Stomach (tissue), 9 donors: ENCODE measurements around the gene POLE3. TPM values are rescaled to one million over a fixed set of nuclear protein-coding genes. Genes with fewer than 3 reads are reported as not detected.
"Not testable (repeated sequence)": the region's sequence is repeated elsewhere in the genome, so short reads cannot be mapped to it uniquely, and the experiment has no call there.

Source experiments
- DNase-seq, 2 donors: peaks; one replicate each; pipeline versions ENCODE4 v3.0.0 to v3.0.0-alpha.2; 2013 to 2019
- H3K27ac ChIP-seq, 5 donors: fragments of 200-600 bp in 4 of 5; sonication (generic) in 4 of 5; one replicate each; pipeline ENCODE4 v1.5.1; 2013 to 2019; ENCODE audit warnings: mild to moderate bottlenecking in 1 of 5, moderate library complexity in 1 of 5
- H3K27me3 ChIP-seq, 3 donors: fragments of 200-600 bp; sonication (generic); one replicate each; pipeline ENCODE4 v1.5.1; 2017 to 2019; ENCODE audit warnings: mixed run types in 1 of 3
- H3K36me3 ChIP-seq, 4 donors: fragments of 200-600 bp; sonication (generic); 1 replicate in 3 of 4; 2 replicates in 1 of 4; pipeline ENCODE4 v1.5.1; 2016 to 2019
- H3K4me1 ChIP-seq, 4 donors: fragments of 200-600 bp; sonication (generic); one replicate each; pipeline ENCODE4 v1.5.1; 2016 to 2019
- H3K4me3 ChIP-seq, 4 donors: fragments of 200-600 bp; sonication (generic) in 3 of 4; one replicate each; pipeline ENCODE4 v1.5.1; 2016 to 2019; ENCODE audit warnings: mild to moderate bottlenecking in 1 of 4
- H3K9me3 ChIP-seq, 4 donors: fragments of 200-600 bp; sonication (generic); one replicate each; pipeline ENCODE4 v1.5.1; 2016 to 2019
- CTCF ChIP-seq, 7 experiments: fragments of 450-650 bp in 4 of 7; fragments of 200-600 bp in 3 of 7; sonication (generic) in 3 of 7; IDR thresholded peaks; one replicate each; pipeline ENCODE4 v1.5.1; 2016 to 2019; ENCODE audit warnings: antibody characterized with exemption in 7 of 7, control low read depth in 2 of 7, mild to moderate bottlenecking in 1 of 7
- EP300 ChIP-seq: sonication (generic); formaldehyde crosslinking; IDR thresholded peaks from one replicate; pipeline ENCODE4 v1.6.1; 2017; ENCODE audit warnings: antibody characterized with exemption
- POLR2A ChIP-seq, 4 donors: fragments of 450-650 bp; IDR thresholded peaks; one replicate each; pipeline ENCODE4 v1.6.1; 2016; ENCODE audit warnings: antibody characterized with exemption in 4 of 4, control low read depth in 2 of 4, mild to moderate bottlenecking in 1 of 4, moderate library complexity in 1 of 4
- POLR2AphosphoS5 ChIP-seq, 3 donors: sonication (generic); formaldehyde crosslinking; IDR thresholded peaks; one replicate each; pipeline ENCODE4 v1.6.1; 2016; ENCODE audit warnings: antibody characterized with exemption in 3 of 3
- WGBS, 5 donors: extraction: QIAGEN DNeasy Blood & Tissue Kit in 3 of 5; methylation state at CpG; one replicate each; pipeline versions ENCODE4 v1.1.5 to v1.1.7; 2013 to 2018; 5-methylcytosine and 5-hydroxymethylcytosine counted together
- intact Hi-C: fragments of 100-400 bp; cut with DNase I; formaldehyde crosslinking; loops from one replicate; pipeline ENCODE4 v1.15.1; 2023; ENCODE audit warnings: low total_unique reads
- polyA plus RNA-seq, 3 donors: library from polyadenylated mRNA; stranded (reverse); fragments of 200-250 nt; gene quantifications; one replicate each; pipeline ENCODE4 v1.2.3, GENCODE V29; 2013
- total RNA-seq, 5 donors: library from RNA; depleted of rRNA; stranded (reverse); fragments of >200 nt; gene quantifications; one replicate each; pipeline versions ENCODE4 v1.1.0 to v1.2.3, GENCODE V29; 2014 to 2016
- donor health status: healthy with polysubstance abuse.
- donor health status: Bipolar disorder and iron deficiency.
- donor health status: healthy.

Gene POLE3
- total and polyA plus RNA-seq, 8 donors: 4.1 to 47.4 (median 28.8) TPM

GRCh38 chr9:113368348-113368981 is 42.0 kb downstream of the POLE3 start:
- WGBS, 5 donors: 78 to 88% (median 85%) methylated on average over 5 of the region's 5 CpGs
- intact Hi-C loops: no loop called here

GRCh38 chr9:113365652-113366051 is 44.8 kb downstream of the POLE3 start:
- DNase-seq, intact Hi-C loops: not testable (repeated sequence)
- 79 to 96% (median 90%) methylated on average over 3 of the region's 3 CpGs for WGBS, 5 donors

More at GRCh38 chr9:113368348-113368981, 42.0 kb downstream of the POLE3 start:
- Histone ChIP-seq H3K4me1 (peaks cover 0 to 28% (median 21%) of the 10 kb centered on the region in 4 donors), H3K9me3 (no peaks in the 10 kb centered on the region), H3K27ac (peak overlapping the region in 3 of 5 donors; percentile 8 to 73 (median 60)), H3K36me3 (peaks cover 6 to 13% (median 10%) of the 10 kb centered on the region in 4 donors), H3K4me3 (no peak overlapping the region), H3K27me3 (no peaks in the 10 kb centered on the region)
- DNase-seq: no peak
- TF ChIP-seq POLR2AphosphoS5 (IDR thresholded peaks at IDR 0.05) (no peak), CTCF (IDR thresholded peaks at IDR 0.05) (no peak), POLR2A (IDR thresholded peaks at IDR 0.05) (no peak)

DNA sequence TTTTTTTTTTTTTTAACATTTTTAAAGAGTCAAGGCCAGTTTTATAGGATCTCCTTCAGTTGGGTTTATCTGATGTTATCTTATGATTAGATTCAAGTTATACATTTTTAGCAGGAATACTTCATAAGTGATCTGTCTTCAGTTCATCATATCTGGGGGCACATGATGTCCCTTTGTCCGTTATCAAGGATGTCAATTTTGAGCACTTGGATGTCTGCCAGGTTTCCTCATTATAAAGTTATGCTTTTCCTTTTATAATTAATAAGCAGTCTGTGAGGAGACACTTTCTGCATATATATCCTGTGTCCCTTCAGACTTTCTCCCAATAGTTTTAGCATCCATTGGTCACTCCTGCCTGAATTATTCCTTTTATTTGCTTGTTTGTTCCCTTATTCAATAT is 45.5 kb downstream of the POLE3 start:
- H3K36me3 ChIP-seq: peaks cover 0 to 7% (median 0%) of the 10 kb centered on the region in 4 donors
- WGBS, 5 donors: 55 to 88% (median 77%) methylated on average over 1 of the region's 1 CpG
- no peaks in the 10 kb centered on the region for H3K27me3 ChIP-seq
- H3K9me3 ChIP-seq: no peaks in the 10 kb centered on the region
- no peak overlapping the region for H3K27ac ChIP-seq
- no peak for DNase-seq
- intact Hi-C loops: no loop called here
- TF ChIP-seq EP300: no peak
- TF ChIP-seq POLR2A (IDR thresholded peaks at IDR 0.05): no peak
- no peak for TF ChIP-seq POLR2AphosphoS5 (IDR thresholded peaks at IDR 0.05)
- no peak for TF ChIP-seq CTCF (IDR thresholded peaks at IDR 0.05)
- H3K4me1 ChIP-seq: peaks cover 0 to 25% (median 11%) of the 10 kb centered on the region in 4 donors
- no peak overlapping the region for H3K4me3 ChIP-seq

More at GRCh38 chr9:113365652-113366051, 44.8 kb downstream of the POLE3 start:
- H3K36me3 ChIP-seq, H3K27ac ChIP-seq, H3K27me3 ChIP-seq, H3K4me3 ChIP-seq, H3K9me3 ChIP-seq: not testable (repeated sequence)
- H3K4me1 ChIP-seq: peaks cover 0 to 25% (median 12%) of the 10 kb centered on the region in 4 donors

DNA sequence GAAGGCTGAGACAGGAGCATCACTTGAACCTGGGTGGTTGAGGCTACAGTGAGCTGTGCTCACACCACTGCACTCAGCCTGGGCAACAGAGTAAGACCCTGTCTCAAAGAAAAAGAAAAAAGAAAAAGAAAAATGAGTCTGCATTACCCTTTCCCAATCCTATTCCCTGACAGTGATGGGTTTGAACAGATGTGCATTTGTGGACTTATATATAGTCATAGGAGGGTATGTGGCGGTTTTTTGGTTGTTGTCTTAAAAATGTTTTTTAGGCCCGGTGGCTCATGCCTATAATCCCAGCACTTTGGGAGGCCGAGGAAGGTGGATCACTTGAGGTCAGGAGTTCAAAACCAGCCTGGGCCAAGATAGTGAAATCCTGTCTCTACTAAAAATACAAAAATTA is 47.1 kb downstream of the POLE3 start:
- TF ChIP-seq POLR2AphosphoS5 (IDR thresholded peaks at IDR 0.05) (no peak), POLR2A (IDR thresholded peaks at IDR 0.05) (no peak), CTCF (IDR thresholded peaks at IDR 0.05) (no peak), EP300 (no peak)
- H3K36me3 ChIP-seq: peaks cover 0 to 11% (median 0%) of the 10 kb centered on the region in 4 donors
- DNase-seq: no peak
- no peak overlapping the region for H3K27ac ChIP-seq
- intact Hi-C loops: no loop called here
- H3K9me3 ChIP-seq: no peaks in the 10 kb centered on the region
- H3K4me3 ChIP-seq: no peak overlapping the region
- H3K27me3 ChIP-seq: no peaks in the 10 kb centered on the region
- WGBS, 5 donors: 63 to 94% (median 83%) methylated on average over 3 of the region's 3 CpGs
- H3K4me1 ChIP-seq: peaks cover 0 to 11% (median 5%) of the 10 kb centered on the region in 4 donors
